Stimulated activated CD8-positive, alpha-beta memory T cell treated with anti-CD3 and anti-CD28 coated beads, Interleukin-12 subunit alpha, Interleukin-12 subunit beta, amount 100 ng/mL, for 1 hour (primary cell): Measurements from ENCODE around the gene EGLN2.
A peak's percentile ranks its signal among the peaks of the same experiment; 100 is the strongest.
"Not testable (repeated sequence)": the region's sequence is repeated elsewhere in the genome, so short reads cannot be mapped to it uniquely, and the experiment has no call there.

Experiments
- DNase-seq: peaks from one replicate; pipeline ENCODE4 v3.0.0-alpha.2; 2020; ENCODE audit warnings: low read depth

Gene EGLN2

GRCh38 chr19:40798683-40799557 is at the start of gene EGLN2:
Gene EGLN2 (plus strand): TSS chr19:40799191. CDS start chr19:40800573, 1,382 bp downstream.
- DNase-seq, result peak; percentile 100

- DNase-seq, result peak; percentile 99
Measured at GRCh38 chr19:40750058-40750873, 48.7 kb upstream of the EGLN2 start, which contains the start of gene ACTMAP. Gene ACTMAP (minus strand): TSS chr19:40750477. CDS start chr19:40749803, 674 bp downstream.

DNA sequence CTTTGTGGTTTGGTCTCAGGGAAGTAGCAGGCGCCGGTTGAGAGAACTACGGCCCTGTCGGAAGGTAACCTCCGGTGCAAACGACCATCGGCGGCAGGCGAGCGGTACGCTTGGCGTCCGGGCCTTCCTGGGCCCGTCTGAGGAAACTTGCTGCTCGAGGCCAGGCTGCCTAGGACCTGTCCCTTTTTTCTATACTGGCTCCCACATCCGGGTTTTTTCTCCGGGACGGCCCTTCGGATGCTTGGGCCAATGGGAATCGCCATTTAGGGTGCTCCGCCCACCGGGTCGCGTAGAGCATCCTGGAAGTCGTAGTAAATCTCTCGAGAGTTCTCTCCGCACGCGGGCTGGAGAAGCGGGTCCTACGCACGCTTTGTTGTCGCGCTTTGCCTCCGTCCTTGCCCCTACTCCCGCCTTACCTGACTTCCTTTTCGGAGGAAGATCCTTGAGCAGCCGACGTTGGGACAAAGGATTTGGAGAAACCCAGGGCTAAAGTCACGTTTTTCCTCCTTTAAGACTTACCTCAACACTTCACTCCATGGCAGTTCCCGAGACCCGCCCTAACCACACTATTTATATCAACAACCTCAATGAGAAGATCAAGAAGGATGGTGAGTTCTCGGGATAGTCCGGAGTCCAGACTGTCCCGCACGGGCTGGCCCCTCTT is 48.0 kb upstream of the EGLN2 start, which contains the start of gene SNRPA:
SNRPA (plus strand) TSS at position 330 of the 664 bp plus-strand sequence; CDS start at position 536, 206 bp downstream.
- peak; percentile 93 for DNase-seq

DNA sequence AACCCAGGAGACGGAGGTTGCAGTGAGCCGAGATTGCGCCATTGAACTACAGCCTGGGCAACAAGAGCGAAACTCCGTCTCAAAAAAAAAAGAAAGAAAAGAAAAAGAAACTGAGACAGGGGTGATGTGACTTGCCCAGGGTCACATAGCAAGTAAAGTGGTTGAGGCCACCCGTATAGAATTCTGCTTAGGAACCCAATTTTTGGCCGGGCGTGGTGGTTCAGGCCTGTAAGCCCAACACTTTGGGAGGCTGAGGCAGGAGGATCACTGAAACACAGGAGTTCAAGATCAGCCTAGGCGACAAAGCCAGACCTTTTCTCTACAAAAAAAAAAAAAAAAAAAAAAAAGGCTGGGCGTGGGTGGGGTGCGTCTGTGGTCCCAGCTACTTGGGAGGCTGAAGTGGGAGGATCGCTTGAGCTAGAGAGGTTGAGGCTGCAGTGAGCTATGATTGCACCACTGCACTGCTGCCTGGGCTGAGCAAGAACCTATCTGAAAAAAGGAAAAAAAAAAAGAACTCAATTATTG is 46.7 kb upstream of the EGLN2 start:
- DNase-seq, result no peak

- no peak for DNase-seq
Measured at GRCh38 chr19:40754611-40755247, 44.3 kb upstream of the EGLN2 start.

DNA sequence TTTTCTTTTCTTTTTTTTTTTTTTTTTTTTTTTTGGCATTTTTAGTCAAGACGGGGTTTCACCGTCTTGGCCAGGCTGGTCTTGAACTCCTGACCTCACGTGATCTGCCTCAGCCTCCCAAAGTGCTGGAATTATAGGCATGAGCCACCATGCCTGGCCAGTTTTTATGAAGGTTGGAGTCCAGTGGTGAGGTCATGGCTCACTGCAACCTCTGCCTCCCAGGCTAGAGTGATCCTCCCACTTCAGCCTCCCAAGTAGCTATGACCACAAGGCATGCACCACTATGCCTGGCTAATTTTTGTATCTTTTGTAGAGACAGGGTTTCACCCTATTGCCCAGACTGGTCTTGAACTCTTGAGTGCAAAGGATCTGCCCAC is 43.8 kb upstream of the EGLN2 start:
- DNase-seq, result no peak

DNA sequence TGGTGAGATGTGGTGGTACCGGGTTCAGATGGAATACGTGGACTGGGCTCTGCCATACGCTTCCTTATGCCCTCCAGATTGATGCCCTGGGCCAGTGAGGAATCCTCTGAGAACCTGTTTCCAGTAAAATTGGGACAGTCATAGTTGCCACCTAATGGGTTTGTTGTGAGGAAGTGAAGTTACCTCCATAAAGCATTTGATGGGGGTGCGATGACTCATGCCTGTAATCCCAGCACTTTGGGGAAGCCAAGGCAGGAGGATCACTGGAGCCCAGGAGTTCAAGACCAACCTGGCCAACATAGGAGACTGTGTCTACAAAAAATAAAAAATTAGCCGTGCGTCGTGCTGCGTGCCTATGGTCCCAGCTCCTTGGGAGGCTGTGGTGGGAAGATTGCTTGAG is 43.2 kb upstream of the EGLN2 start:
- no peak for DNase-seq

- DNase-seq, result no peak
Measured at GRCh38 chr19:40756502-40757110, 42.4 kb upstream of the EGLN2 start.

GRCh38 chr19:40758491-40758890 is 40.5 kb upstream of the EGLN2 start:
- no peak for DNase-seq

- no peak for DNase-seq
Measured at GRCh38 chr19:40759352-40759751, 39.6 kb upstream of the EGLN2 start.

DNA sequence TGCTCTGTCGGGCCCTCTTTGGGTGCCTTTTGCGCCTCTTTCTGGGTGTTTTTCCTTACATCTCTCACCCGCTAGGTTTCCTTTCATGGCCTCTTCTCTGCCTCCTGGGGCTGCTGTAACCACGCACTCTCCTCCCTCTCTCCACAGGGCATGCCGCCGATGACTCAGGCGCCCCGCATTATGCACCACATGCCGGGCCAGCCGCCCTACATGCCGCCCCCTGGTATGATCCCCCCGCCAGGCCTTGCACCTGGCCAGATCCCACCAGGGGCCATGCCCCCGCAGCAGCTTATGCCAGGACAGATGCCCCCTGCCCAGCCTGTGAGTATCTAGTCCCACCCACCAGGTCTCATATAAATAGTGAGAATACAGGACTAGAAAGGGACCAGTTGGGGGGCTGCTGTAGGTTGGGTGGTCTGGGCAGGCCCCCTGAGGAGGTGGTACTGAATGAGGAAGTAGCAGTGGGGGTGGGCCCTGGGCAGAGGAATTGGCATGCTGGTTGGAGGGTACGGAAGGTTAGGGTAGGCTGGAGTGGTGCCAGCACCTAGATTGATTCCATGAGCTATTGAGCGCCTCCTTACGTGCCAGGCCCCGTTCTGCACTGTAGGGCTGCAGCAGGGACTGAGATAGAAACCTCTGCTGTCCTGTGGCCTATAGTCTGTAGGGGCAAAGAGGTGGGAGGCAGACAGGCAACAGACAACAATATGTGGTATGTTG is 36.1 kb upstream of the EGLN2 start:
- no peak for DNase-seq

- no peak for DNase-seq
Measured at GRCh38 chr19:40763526-40763925, 35.5 kb upstream of the EGLN2 start.

DNA sequence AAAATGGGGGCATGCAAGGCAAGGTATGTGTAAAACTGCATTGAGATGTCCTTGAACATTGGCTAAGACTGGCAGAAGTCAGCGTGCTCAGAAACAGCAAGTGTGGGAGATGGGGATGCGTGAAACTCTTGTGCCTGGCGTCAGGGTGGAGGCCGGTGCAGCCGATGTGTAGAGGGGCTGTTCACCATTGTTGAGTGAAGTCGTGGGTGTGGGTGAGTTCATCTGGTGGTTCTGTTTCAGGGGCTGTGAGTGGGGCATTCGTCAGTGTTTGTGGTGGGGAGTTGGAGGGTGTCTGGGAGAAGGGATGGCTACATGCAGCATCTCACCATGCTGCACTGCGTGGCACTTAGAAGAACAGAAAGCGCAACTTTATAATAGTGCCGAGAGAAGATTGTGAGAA is 35.0 kb upstream of the EGLN2 start:
- DNase-seq, result no peak

DNA sequence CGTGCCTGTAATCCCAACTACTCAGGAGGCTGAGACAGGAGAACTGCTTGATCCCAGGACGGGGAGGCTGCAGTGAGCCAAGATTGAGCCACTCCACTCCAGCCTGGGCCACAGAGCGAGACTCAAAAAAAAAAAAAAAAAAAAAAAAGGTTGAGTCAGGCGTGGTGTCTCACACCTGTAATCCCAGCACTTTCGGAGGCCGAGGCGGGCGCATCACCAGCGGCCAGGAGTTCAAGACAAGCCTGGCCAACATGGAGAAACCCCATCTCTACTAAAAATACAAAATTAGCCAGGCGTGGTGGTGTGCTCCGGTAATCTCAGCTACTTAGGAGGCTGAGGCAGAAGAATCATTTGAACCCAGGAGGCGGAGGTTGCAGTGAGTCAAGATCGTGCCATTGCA is 32.6 kb upstream of the EGLN2 start:
- DNase-seq, result not testable (repeated sequence)

GRCh38 chr19:40768869-40769268 is 30.1 kb upstream of the EGLN2 start:
- no peak for DNase-seq

- DNase-seq, result not testable (repeated sequence)
Measured at GRCh38 chr19:40771101-40771862, 27.7 kb upstream of the EGLN2 start.

GRCh38 chr19:40774916-40775631 is 23.9 kb upstream of the EGLN2 start, which contains the start of gene MIA:
Gene MIA (plus strand): TSS chr19:40775521. CDS start chr19:40775543, 22 bp downstream.
- DNase-seq, result no peak

- no peak for DNase-seq
Measured at GRCh38 chr19:40775632-40776022, 23.4 kb upstream of the EGLN2 start.

DNA sequence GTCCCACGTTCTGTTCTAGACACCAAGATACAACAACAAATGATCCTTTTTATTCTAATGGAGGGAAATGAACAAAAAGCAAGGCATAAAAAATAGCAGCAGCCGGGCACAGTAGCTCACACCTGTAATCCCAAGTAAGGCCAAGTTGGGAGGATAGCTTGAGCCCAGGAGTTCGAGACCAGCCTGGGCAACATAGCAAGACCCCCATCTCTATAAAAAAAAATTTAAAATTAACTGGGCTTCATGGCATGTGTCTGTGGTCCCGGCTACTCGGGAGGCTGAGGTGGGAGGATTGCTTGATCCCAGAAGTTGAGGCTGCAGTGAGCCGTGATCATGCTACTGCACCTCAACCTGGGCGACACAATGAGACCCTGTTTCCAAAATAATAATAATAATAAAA is 22.6 kb upstream of the EGLN2 start:
- DNase-seq, result no peak
